Thoracic aorta (tissue), 2 donors: ENCODE results near the gene BPIFB4. TPM values are rescaled to one million over a fixed set of nuclear protein-coding genes. Genes with fewer than 3 reads are reported as not detected.

Experiments
- ATAC-seq: fragments of 150-250 bp; one replicate; pipeline ENCODE4 v1.8.0; 2017; ENCODE audit warnings: low read depth; ENCODE audit not compliant: insufficient number of reproducible peaks, low FRiP score
- DNase-seq: peaks from one replicate; pipeline ENCODE4 v3.0.0-alpha.2; 2020; ENCODE audit warnings: low spot score
- H3K27ac ChIP-seq, 2 donors: fragments of 200-600 bp; sonication (generic); 1 replicate in 1 of 2; 2 replicates in 1 of 2; pipeline ENCODE4 v1.5.1; 2016; ENCODE audit warnings: mild to moderate bottlenecking in 2 of 2, moderate library complexity in 2 of 2
- H3K27me3 ChIP-seq: fragments of 200-600 bp; sonication (generic); replicated peaks from 2 replicates; pipeline ENCODE4 v1.6.0; 2016; ENCODE audit warnings: mild to moderate bottlenecking; ENCODE audit not compliant: insufficient read depth
- H3K36me3 ChIP-seq: fragments of 200-600 bp; sonication (generic); one replicate; pipeline ENCODE4 v1.5.1; 2016
- H3K4me1 ChIP-seq, 2 donors: fragments of 200-600 bp; sonication (generic); 1 replicate in 1 of 2; 2 replicates in 1 of 2; pipeline versions ENCODE4 v1.5.1 to v1.6.0; 2016; ENCODE audit warnings: low read depth in 2 of 2, mild to moderate bottlenecking in 1 of 2; ENCODE audit not compliant: control insufficient read depth in 1 of 2
- H3K4me3 ChIP-seq: fragments of 200-600 bp; sonication (generic); 2 replicates; pipeline ENCODE4 v1.5.1; 2016; ENCODE audit warnings: mild to moderate bottlenecking
- H3K9me3 ChIP-seq: fragments of 200-600 bp; sonication (generic); 2 replicates; pipeline ENCODE4 v1.5.1; 2016
- total RNA-seq, 2 donors: library from RNA; depleted of rRNA; stranded (reverse); fragments of >200 nt; gene quantifications; one replicate each; pipeline versions ENCODE4 v1.1.0 to v1.2.3, GENCODE V29; 2016
- TF ChIP-seq, protein P1 (sequence below): fragments of 200-600 bp; sonication (generic); IDR thresholded peaks from one replicate; pipeline ENCODE4 v1.5.1; 2019; ENCODE audit warnings: antibody characterized with exemption

BPIFB4 gene
- total RNA-seq, 2 donors from 2014 or later = not detected

- no peaks in the 10 kb centered on the region for H3K27me3 ChIP-seq
- TF ChIP-seq, protein P1, sequence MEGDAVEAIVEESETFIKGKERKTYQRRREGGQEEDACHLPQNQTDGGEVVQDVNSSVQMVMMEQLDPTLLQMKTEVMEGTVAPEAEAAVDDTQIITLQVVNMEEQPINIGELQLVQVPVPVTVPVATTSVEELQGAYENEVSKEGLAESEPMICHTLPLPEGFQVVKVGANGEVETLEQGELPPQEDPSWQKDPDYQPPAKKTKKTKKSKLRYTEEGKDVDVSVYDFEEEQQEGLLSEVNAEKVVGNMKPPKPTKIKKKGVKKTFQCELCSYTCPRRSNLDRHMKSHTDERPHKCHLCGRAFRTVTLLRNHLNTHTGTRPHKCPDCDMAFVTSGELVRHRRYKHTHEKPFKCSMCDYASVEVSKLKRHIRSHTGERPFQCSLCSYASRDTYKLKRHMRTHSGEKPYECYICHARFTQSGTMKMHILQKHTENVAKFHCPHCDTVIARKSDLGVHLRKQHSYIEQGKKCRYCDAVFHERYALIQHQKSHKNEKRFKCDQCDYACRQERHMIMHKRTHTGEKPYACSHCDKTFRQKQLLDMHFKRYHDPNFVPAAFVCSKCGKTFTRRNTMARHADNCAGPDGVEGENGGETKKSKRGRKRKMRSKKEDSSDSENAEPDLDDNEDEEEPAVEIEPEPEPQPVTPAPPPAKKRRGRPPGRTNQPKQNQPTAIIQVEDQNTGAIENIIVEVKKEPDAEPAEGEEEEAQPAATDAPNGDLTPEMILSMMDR = no peak
- DNase-seq (no peak), ATAC-seq (no peak)
- H3K27ac ChIP-seq = no peak overlapping the region
- H3K9me3 ChIP-seq = no peaks in the 10 kb centered on the region
- H3K4me1 ChIP-seq = no peaks in the 10 kb centered on the region
- no peak overlapping the region for H3K4me3 ChIP-seq
- H3K36me3 ChIP-seq = no peaks in the 10 kb centered on the region
Observed at GRCh38 chr20:33064572-33065287, 14.7 kb upstream of the BPIFB4 start.

- DNase-seq (no peak), ATAC-seq (no peak)
- Histone ChIP-seq H3K9me3 (no peaks in the 10 kb centered on the region), H3K27ac (no peak overlapping the region), H3K4me1 (no peaks in the 10 kb centered on the region), H3K4me3 (no peak overlapping the region), H3K27me3 (no peaks in the 10 kb centered on the region), H3K36me3 (no peaks in the 10 kb centered on the region)
- TF ChIP-seq, protein P1 = no peak
Observed at GRCh38 chr20:33065785-33066184, 13.7 kb upstream of the BPIFB4 start.

DNA sequence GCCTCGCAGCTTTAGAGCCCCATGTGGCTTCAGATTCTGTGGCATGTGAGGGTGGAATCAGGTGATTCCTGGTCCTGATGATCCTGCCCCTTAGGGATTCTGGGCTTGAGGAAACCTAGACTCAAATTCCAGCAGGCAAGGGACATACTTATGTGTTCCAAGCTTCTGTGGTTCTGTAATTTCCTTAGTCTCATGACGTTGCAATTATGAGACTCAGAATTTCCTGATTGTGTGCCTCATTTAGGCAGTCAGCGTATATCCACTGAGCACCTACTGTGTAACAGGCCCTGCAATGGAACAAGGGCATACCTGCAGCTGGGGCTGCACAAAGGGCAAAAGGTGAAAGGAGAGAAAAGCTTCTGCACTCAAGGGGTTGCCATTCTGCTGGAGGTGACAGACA, 11.6 kb upstream of the BPIFB4 start:
- no peaks in the 10 kb centered on the region for H3K36me3 ChIP-seq
- ATAC-seq = no peak
- TF ChIP-seq, protein P1 = no peak

GRCh38 chr20:33068251-33068939, 11.0 kb upstream of the BPIFB4 start:
- Histone ChIP-seq H3K36me3 (no peaks in the 10 kb centered on the region), H3K4me1 (no peaks in the 10 kb centered on the region), H3K9me3 (no peaks in the 10 kb centered on the region), H3K27me3 (no peaks in the 10 kb centered on the region), H3K27ac (no peak overlapping the region), H3K4me3 (no peak overlapping the region)
- TF ChIP-seq, protein P1 = no peak
- ATAC-seq (no peak), DNase-seq (no peak)

More for the DNA sequence above, 11.6 kb upstream of the BPIFB4 start:
- Histone ChIP-seq H3K4me1 (no peaks in the 10 kb centered on the region), H3K9me3 (no peaks in the 10 kb centered on the region), H3K27ac (no peak overlapping the region), H3K4me3 (no peak overlapping the region), H3K27me3 (no peaks in the 10 kb centered on the region)
- no peak for DNase-seq

- Histone ChIP-seq H3K9me3 (no peaks in the 10 kb centered on the region), H3K36me3 (no peaks in the 10 kb centered on the region), H3K4me1 (no peaks in the 10 kb centered on the region), H3K27me3 (no peaks in the 10 kb centered on the region), H3K4me3 (no peak overlapping the region), H3K27ac (no peak overlapping the region)
- TF ChIP-seq, protein P1 = no peak
- DNase-seq (no peak), ATAC-seq (no peak)
Observed at GRCh38 chr20:33069673-33070072, 9.8 kb upstream of the BPIFB4 start.
